A673 (cell line): ENCODE measurements around the gene XYLT1. TPM values are rescaled to one million over a fixed set of nuclear protein-coding genes. Genes with fewer than 3 reads are reported as not detected.

Source experiments
- BruUV-seq: library from RNA; stranded (reverse); fragments of 400-500 nt; replicated peaks from 2 replicates; lab custom pipeline; 2021; lab: Mats Ljungman, UMichigan
- CTCF ChIA-PET: fragments of 300-600 bp; sonication (Branson Sonifier 250); formaldehyde crosslinking; loops from one replicate; lab custom pipeline; 2022; ENCODE audit warnings: antibody characterized with exemption; lab: Charles Lee
- POLR2A ChIA-PET: fragments of 300-600 bp; sonication (Branson Sonifier 250); formaldehyde crosslinking; loops from one replicate; lab custom pipeline; 2022; ENCODE audit warnings: antibody characterized with exemption; ENCODE audit not compliant: low non-redundant PET; lab: Charles Lee
- DNase-seq: peaks from one replicate; pipeline ENCODE4 v3.0.0-alpha.2; 2015; ENCODE audit warnings: low spot score
- H3K27ac ChIP-seq: fragments of 200-600 bp; sonication (generic); 2 replicates; pipeline ENCODE4 v1.5.1; 2016; ENCODE audit warnings: mixed run types, low read depth, mild to moderate bottlenecking, mixed read lengths, antibody characterized with exemption, low read length; ENCODE audit not compliant: poor library complexity, severe bottlenecking
- H3K27me3 ChIP-seq: fragments of 200-600 bp; sonication (generic); replicated peaks from 2 replicates; pipeline ENCODE4 v1.6.1; 2017; ENCODE audit warnings: mixed run types, low read depth, mild to moderate bottlenecking, mixed read lengths, antibody characterized with exemption, low read length; ENCODE audit not compliant: insufficient read depth, poor library complexity
- H3K36me3 ChIP-seq: fragments of 200-600 bp; sonication (generic); 2 replicates; pipeline ENCODE4 v1.6.1; 2016; ENCODE audit warnings: mixed run types, mild to moderate bottlenecking, mixed read lengths, antibody characterized with exemption, low read length; ENCODE audit not compliant: insufficient read depth, poor library complexity, severe bottlenecking
- H3K4me1 ChIP-seq: fragments of 200-600 bp; sonication (generic); 2 replicates; pipeline ENCODE4 v1.6.1; 2017; ENCODE audit warnings: mixed run types, mild to moderate bottlenecking, mixed read lengths, antibody characterized with exemption, low read length; ENCODE audit not compliant: insufficient read depth, poor library complexity, severe bottlenecking
- H3K4me3 ChIP-seq: fragments of 200-600 bp; sonication (generic); 2 replicates; pipeline ENCODE4 v1.5.1; 2016; ENCODE audit warnings: low read depth, mixed run types, mild to moderate bottlenecking, mixed read lengths, low read length; ENCODE audit not compliant: poor library complexity, severe bottlenecking
- H3K9me3 ChIP-seq: fragments of 200-600 bp; sonication (generic); 2 replicates; pipeline ENCODE4 v1.6.1; 2016; ENCODE audit warnings: mixed run types, low read depth, mild to moderate bottlenecking, mixed read lengths, antibody characterized with exemption, low read length; ENCODE audit not compliant: poor library complexity, severe bottlenecking
- EZH2 ChIP-seq: fragments of 200-600 bp; sonication (generic); IDR thresholded peaks from 2 replicates; pipeline ENCODE4 v1.6.1; 2017; ENCODE audit warnings: borderline replicate concordance, low read depth, mild to moderate bottlenecking, mixed read lengths, antibody characterized with exemption, low read length; ENCODE audit not compliant: poor library complexity, severe bottlenecking
- intact Hi-C: fragments of 100-400 bp; cut with micrococcal nuclease; formaldehyde crosslinking; loops from one replicate; pipeline ENCODE4 v1.10.0; 2022; ENCODE audit not compliant: unreplicated experiment
- total RNA-seq: library from RNA; stranded (reverse); gene quantifications from 2 replicates; pipeline ENCODE4 v1.2.3, GENCODE V29; 2021
- TF ChIP-seq, protein P1 (sequence below): fragments of 300-800, 200-600 bp; sonication (generic); conservative IDR thresholded peaks from 2 replicates; pipeline ENCODE4 v1.5.1; 2017; ENCODE audit warnings: low read depth, mild to moderate bottlenecking, antibody characterized with exemption, low read length, moderate library complexity, mixed read lengths

XYLT1 gene
- total RNA-seq, 1 experiment from 2014 or later = 0.64 TPM

DNA sequence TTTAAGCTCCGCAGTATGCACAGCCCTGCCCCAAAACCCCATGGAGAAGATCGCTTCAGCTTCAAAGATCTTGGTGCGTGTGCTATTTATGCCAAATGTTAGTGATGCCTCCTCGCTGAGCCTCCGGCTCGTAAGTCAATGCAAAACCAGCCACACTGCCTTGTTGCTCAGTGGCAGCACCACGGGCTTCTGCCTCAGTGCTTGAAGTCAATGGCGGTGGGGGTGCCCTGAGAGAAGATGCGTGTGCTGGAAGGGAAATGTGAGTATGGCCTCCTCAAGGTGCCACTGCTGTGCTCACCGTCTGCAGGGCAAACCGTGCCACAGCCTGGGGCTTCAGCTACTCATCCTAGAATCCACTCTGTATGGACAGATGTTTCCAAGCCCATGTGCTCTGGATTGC, 121.9 kb downstream of the XYLT1 start:
- TF ChIP-seq, protein P1, sequence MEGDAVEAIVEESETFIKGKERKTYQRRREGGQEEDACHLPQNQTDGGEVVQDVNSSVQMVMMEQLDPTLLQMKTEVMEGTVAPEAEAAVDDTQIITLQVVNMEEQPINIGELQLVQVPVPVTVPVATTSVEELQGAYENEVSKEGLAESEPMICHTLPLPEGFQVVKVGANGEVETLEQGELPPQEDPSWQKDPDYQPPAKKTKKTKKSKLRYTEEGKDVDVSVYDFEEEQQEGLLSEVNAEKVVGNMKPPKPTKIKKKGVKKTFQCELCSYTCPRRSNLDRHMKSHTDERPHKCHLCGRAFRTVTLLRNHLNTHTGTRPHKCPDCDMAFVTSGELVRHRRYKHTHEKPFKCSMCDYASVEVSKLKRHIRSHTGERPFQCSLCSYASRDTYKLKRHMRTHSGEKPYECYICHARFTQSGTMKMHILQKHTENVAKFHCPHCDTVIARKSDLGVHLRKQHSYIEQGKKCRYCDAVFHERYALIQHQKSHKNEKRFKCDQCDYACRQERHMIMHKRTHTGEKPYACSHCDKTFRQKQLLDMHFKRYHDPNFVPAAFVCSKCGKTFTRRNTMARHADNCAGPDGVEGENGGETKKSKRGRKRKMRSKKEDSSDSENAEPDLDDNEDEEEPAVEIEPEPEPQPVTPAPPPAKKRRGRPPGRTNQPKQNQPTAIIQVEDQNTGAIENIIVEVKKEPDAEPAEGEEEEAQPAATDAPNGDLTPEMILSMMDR = no peak
- no peak for TF ChIP-seq EZH2
- H3K9me3 ChIP-seq = no peaks in the 10 kb centered on the region
- no peaks in the 10 kb centered on the region for H3K27me3 ChIP-seq
- no TSS peak for BruUV-seq
- H3K27ac ChIP-seq = no peak overlapping the region
- no peak overlapping the region for H3K4me3 ChIP-seq
- ChIA-PET POLR2A (no interaction called here), CTCF (no interaction called here)
- no peaks in the 10 kb centered on the region for H3K36me3 ChIP-seq
- intact Hi-C loops = no loop called here
- H3K4me1 ChIP-seq = no peaks in the 10 kb centered on the region
- DNase-seq = no peak

DNA sequence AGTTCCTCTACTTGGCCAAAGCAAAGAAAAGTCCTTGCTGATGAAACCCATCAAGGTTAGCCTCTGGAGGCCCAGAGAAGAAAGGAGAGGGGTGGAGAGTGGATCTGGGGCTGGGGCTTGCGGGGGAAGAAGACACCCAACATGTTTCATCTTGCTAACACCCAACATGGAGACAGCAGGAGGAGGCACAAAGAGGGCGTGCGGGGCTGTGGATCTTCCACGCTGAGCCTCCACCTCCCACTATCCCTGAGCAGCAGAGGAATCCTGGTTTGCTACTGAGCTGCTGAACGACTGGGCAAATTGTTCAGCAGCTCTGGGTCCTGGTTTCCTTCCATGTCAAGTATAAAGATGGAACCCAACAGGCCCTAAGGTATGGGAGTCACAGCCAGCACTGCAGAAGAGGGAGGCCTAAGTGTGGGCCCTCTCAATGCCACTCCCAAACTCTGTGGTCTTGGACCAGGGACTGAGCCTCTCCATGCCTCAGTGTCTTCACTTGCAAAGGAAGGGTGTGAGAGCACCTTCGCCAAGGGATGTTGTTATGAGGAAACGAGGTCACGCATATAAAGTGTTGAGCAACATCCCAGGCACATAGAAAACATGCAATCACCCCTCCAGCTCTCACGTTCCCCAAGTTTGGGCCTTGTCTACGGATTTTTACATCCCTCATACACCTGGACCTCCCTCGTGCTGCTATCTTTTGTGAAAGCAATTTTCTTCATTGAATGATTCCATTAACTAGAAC, 122.5 kb downstream of the XYLT1 start:
- BruUV-seq = no TSS peak
- H3K4me1 ChIP-seq = no peaks in the 10 kb centered on the region
- H3K4me3 ChIP-seq = no peak overlapping the region
- no peaks in the 10 kb centered on the region for H3K9me3 ChIP-seq
- intact Hi-C loops = no loop called here
- H3K27me3 ChIP-seq = no peaks in the 10 kb centered on the region
- DNase-seq = no peak
- no peak for TF ChIP-seq EZH2
- no peaks in the 10 kb centered on the region for H3K36me3 ChIP-seq
- POLR2A ChIA-PET = no interaction called here
- CTCF ChIA-PET = no interaction called here
- H3K27ac ChIP-seq = no peak overlapping the region

DNA sequence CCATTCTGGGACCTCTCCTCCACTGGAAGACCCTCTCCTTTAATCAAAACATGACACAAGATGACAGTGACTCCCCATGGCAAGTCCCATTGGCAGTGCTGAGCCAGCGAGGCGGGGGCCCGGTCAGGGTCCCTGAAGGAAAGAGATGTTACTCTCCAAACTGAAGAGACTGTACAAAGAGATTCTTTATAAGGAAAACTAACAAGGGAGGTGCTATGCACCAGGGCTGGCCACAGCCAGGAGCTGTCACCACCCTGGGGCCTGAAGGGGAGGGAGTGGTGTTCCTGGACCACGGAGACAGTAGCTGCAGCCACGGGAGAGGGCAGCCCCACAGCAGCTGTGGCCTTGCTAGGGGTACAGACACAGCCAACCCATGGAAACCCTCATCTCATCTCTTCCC, 123.1 kb downstream of the XYLT1 start:
- Histone ChIP-seq H3K4me1 (no peaks in the 10 kb centered on the region), H3K36me3 (no peaks in the 10 kb centered on the region), H3K27me3 (no peaks in the 10 kb centered on the region), H3K9me3 (no peaks in the 10 kb centered on the region), H3K4me3 (no peak overlapping the region), H3K27ac (no peak overlapping the region)
- no TSS peak for BruUV-seq
- POLR2A ChIA-PET = no interaction called here
- DNase-seq = no peak
- CTCF ChIA-PET = no interaction called here
- TF ChIP-seq, protein P1 = no peak
- TF ChIP-seq EZH2 = no peak
- intact Hi-C loops = no loop called here
